Large intestine (tissue), 3 donors: ENCODE results near the gene SBNO1. TPM values are rescaled to one million over a fixed set of nuclear protein-coding genes. Genes with fewer than 3 reads are reported as not detected.

ENCODE experiments used
- DNase-seq, 2 donors: peaks; one replicate each; pipeline versions ENCODE4 v3.0.0 to v3.0.0-alpha.2; 2013
- H3K27ac ChIP-seq: one replicate; pipeline ENCODE4 v1.5.1; 2013; ENCODE audit warnings: low read length
- H3K27me3 ChIP-seq: 2 replicates; pipeline ENCODE4 v1.6.1; 2013; ENCODE audit warnings: low read length; ENCODE audit not compliant: control insufficient read depth, insufficient read depth
- H3K36me3 ChIP-seq: 2 replicates; pipeline ENCODE4 v1.6.1; 2013; ENCODE audit warnings: low read length; ENCODE audit not compliant: control insufficient read depth, insufficient read depth
- H3K4me1 ChIP-seq: one replicate; pipeline ENCODE4 v1.6.1; 2013; ENCODE audit warnings: low read length; ENCODE audit not compliant: control insufficient read depth, insufficient read depth
- H3K4me3 ChIP-seq: one replicate; pipeline ENCODE4 v1.5.1; 2013; ENCODE audit warnings: low read length
- H3K9me3 ChIP-seq: one replicate; pipeline ENCODE4 v1.6.1; 2013; ENCODE audit warnings: mild to moderate bottlenecking, low read depth, low read length, moderate library complexity; ENCODE audit not compliant: control insufficient read depth
- WGBS: methylation state at CpG from one replicate; pipeline ENCODE4 v1.1.5; 2013; ENCODE audit warnings: low lambda C conversion rate; ENCODE audit not compliant: insufficient coverage; 5-methylcytosine and 5-hydroxymethylcytosine counted together
- polyA plus RNA-seq: library from polyadenylated mRNA; unstranded; fragments of 120-200 nt; gene quantifications from one replicate; pipeline ENCODE4 v1.2.1, GENCODE V29; 2013

SBNO1 gene
- polyA plus RNA-seq, 1 donor: 18.8 TPM

DNA sequence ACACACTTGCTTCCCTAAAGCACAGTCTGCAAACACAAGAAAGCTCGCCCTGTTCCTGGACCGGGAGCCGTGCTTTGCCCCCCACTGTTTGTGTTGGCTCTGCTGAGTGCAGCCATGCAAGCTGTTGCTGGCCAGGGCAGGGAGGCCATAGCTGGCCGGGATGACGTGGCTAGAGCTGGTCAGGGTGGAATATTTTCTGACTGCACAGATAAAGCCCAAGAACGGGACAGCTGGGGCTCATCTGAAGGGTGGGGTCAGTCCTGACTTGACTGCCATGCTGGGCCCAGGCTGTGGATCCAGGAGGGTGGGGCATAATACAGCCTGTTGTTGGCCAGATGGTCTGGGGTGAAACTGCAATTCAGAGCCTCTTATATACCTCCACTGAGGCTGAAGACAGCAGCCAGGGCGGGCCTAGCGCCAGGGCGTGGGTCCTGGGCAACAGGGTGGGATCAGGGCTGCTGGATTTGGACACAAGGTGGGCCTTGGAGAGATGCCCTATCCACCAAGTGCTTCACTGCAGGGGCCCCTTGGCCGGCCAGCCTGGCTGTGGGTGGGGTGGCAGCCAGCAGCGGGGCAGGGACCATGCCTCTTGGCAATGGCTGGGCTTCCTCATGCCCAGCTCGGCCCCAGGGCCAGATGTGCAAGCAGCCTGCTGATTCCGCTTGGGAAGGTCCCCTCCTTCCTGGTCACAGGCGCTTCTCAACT lies 34.1 kb upstream of the SBNO1 start:
- peak in 1 of 2 donors; percentile 31 for DNase-seq
- H3K27ac ChIP-seq: no peak overlapping the region
- no peaks in the 10 kb centered on the region for H3K9me3 ChIP-seq

DNA sequence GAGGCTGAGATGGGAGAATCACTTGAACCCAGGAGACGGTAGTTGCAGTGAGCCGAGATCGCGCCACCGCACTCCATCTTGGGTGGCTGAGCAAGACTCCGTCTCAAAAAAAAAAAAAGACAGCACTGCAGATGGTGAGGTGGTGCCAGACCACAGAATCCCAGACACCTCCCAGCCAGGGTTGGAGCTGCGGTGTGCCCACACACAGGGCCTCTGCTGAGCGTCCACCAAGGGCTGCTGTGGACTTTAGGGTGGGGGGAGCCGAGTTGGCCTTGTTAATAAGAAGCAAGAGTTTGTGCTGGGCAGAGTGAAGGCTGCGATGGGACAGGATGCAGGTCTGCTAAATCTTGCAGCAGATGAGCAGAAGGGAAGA lies 33.5 kb upstream of the SBNO1 start:
- DNase-seq: no peak
- Histone ChIP-seq H3K4me1 (no peaks in the 10 kb centered on the region), H3K27me3 (no peaks in the 10 kb centered on the region), H3K27ac (no peak overlapping the region), H3K36me3 (peaks cover 70% of the 10 kb centered on the region), H3K9me3 (no peaks in the 10 kb centered on the region), H3K4me3 (no peak overlapping the region)
- no CpG with 5 or more reads among the region's 10 CpGs for WGBS

More for the DNA sequence above, 34.1 kb upstream of the SBNO1 start:
- Histone ChIP-seq H3K36me3 (peaks cover 70% of the 10 kb centered on the region), H3K27me3 (no peaks in the 10 kb centered on the region), H3K4me3 (no peak overlapping the region), H3K4me1 (no peaks in the 10 kb centered on the region)
- no CpG with 5 or more reads among the region's 14 CpGs for WGBS

DNA sequence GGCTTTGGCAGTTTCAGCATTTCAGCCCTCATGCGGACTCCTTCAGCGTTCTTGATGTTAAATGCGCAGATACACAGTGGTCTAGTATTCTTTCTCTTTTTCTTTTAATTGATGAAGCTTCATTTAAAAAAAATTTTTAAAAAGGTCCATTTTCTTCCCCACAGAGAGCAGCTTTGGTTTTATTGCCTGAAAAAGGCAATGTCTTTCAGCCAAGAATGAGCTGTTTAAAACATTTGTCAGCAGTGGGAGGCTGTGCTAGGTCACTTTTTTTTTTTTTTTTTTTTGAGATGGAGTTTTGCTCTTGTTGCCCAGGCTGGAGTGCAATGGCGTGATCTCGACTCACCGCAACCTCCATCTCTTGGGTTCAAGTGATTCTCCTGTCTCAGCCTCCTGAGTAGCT lies 32.8 kb upstream of the SBNO1 start:
- no peak overlapping the region for H3K27ac ChIP-seq
- no peaks in the 10 kb centered on the region for H3K27me3 ChIP-seq
- H3K9me3 ChIP-seq: no peaks in the 10 kb centered on the region
- H3K4me3 ChIP-seq: no peak overlapping the region
- WGBS: no CpG with 5 or more reads among the region's 6 CpGs
- no peak for DNase-seq
- H3K36me3 ChIP-seq: peaks cover 69% of the 10 kb centered on the region
- H3K4me1 ChIP-seq: no peaks in the 10 kb centered on the region

DNA sequence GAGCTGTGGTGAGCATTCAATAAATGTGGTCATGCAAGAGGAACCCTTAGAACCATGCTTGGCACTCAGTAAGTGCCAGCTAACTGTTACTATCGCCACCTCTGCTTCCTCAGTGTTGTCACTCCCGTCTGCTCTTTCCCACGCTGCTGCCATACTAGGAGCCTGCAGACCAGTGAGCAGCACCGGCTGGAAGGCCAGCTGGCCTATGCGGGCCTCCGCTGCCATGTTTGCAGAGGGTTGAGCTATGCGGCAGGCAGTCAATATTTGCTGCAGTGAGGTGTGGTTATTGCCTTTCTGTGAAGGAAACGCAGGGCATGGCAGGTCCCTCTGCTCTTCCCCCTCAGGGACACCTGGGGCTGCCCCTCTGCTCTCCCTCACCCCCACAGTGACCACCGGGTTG lies 32.3 kb upstream of the SBNO1 start:
- no CpG with 5 or more reads among the region's 9 CpGs for WGBS
- peak in 1 of 2 donors; percentile 43 for DNase-seq
- H3K27ac ChIP-seq: no peak overlapping the region

DNA sequence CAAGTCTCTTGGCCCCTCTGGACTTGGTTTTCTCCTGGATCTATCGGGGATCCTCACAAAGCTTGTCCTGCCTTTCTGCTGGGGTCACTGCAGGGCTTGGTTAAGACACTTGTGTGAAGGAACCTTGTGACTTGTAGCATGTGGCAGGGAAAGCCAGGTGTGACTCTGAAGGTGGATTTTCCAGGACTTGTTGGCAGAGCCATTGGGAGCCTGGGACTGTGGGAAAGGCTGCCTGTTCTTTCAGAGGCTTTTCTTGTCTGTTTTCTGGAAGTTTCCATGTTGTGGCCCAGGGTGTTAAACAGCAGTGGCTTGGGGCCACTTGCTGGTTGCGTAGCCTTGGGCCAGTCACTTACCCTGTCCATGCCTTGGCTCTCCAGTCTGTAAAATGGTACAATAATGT lies 31.9 kb upstream of the SBNO1 start:
- H3K4me3 ChIP-seq: no peak overlapping the region
- H3K4me1 ChIP-seq: no peaks in the 10 kb centered on the region
- no CpG with 5 or more reads among the region's 2 CpGs for WGBS
- DNase-seq: no peak
- no peaks in the 10 kb centered on the region for H3K27me3 ChIP-seq
- peaks cover 69% of the 10 kb centered on the region for H3K36me3 ChIP-seq
- H3K27ac ChIP-seq: no peak overlapping the region
- no peaks in the 10 kb centered on the region for H3K9me3 ChIP-seq

More for the DNA sequence above, 32.3 kb upstream of the SBNO1 start:
- Histone ChIP-seq H3K4me1 (no peaks in the 10 kb centered on the region), H3K27me3 (no peaks in the 10 kb centered on the region), H3K9me3 (no peaks in the 10 kb centered on the region), H3K4me3 (no peak overlapping the region), H3K36me3 (peaks cover 68% of the 10 kb centered on the region)

DNA sequence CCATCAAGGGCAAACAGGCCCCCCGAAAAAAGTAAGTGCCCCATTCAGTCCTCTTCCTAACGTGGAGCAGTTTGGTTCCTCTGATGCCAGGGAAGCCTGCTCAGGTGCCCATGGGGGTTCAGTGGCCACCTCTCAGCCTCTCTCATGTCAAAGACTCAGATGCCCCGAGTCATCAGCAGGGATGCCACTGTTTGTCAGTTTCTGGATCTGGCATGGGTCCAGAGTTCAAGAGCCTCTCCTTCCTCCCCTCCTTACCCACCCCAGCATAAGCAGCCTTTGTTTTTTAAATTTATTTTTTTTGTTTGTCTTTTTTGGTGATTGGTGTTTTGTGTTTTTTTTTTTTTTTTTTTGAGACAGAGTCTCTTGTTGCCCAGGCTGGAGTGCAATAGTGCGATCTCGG lies 30.6 kb upstream of the SBNO1 start:
- peaks cover 2% of the 10 kb centered on the region for H3K4me1 ChIP-seq
- no peak overlapping the region for H3K27ac ChIP-seq
- peaks cover 78% of the 10 kb centered on the region for H3K36me3 ChIP-seq
- no peaks in the 10 kb centered on the region for H3K27me3 ChIP-seq
- no peak overlapping the region for H3K4me3 ChIP-seq
- WGBS: no CpG with 5 or more reads among the region's 5 CpGs
- DNase-seq: no peak
- H3K9me3 ChIP-seq: no peaks in the 10 kb centered on the region

DNA sequence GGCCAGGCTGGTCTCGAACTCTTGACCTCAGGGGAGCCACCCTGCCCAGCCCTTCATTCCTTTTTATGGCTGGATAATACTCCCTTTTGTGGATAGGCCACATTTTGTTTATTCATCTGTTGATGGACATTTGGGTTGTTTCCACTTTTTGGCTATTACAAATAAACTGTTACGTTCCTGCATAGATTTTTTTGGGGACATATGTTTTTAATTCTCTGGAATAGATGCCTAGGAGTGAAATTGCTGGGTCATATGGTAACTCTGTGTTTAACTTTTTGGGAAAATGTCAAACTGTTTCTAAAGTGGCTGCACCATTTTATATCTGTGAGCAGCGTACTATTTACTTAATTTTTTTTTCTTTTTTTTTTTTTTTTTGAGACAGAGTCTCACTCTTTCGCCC lies 29.1 kb upstream of the SBNO1 start:
- WGBS: no CpG with 5 or more reads among the region's 4 CpGs
- Histone ChIP-seq H3K36me3 (peaks cover 68% of the 10 kb centered on the region), H3K4me1 (peaks cover 6% of the 10 kb centered on the region), H3K27me3 (no peaks in the 10 kb centered on the region), H3K4me3 (no peak overlapping the region), H3K9me3 (no peaks in the 10 kb centered on the region), H3K27ac (no peak overlapping the region)
- no peak for DNase-seq

DNA sequence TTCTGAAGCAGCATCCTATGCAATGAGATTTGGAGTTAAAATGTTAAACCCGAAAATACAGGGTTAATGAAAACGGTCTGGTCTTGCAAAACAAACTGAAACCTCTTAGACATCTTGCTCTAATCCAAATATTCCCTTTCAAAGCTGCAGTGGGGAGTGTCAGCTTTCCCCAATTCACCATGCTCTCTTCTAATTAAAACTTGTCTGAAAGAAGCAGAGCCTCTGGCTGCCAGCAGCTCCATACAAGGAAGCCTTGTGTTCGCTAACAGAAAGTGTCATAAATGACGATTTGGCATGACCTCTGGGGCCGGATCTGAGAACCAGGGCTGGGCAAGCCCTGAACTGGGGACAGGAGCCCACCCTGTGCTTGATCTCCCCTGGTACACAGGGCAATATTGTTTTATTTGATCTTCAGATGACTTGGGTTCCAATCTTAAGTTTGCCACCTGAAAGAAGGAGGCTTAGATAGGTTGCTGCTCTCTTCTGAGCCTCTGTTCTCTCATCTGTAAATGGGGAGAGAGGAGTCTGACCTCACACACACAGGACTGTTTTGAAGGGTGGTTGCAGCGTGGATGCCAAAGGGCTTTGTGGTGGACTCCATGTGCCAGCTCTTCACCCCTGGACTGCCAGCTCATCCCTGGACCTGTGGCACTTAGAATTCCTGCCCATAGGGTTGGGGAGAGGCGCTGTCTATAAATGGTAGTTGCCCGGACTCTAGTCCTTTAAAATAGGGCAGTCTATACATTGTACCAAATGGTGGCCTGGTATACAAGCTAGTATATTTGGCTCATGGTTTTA lies 27.1 kb upstream of the SBNO1 start:
- no peak overlapping the region for H3K27ac ChIP-seq
- no peak overlapping the region for H3K4me3 ChIP-seq
- peaks cover 13% of the 10 kb centered on the region for H3K4me1 ChIP-seq
- peaks cover 54% of the 10 kb centered on the region for H3K36me3 ChIP-seq
- 100% methylated on average over 1 of the region's 8 CpGs for WGBS
- no peaks in the 10 kb centered on the region for H3K27me3 ChIP-seq
- no peaks in the 10 kb centered on the region for H3K9me3 ChIP-seq
- DNase-seq: no peak

DNA sequence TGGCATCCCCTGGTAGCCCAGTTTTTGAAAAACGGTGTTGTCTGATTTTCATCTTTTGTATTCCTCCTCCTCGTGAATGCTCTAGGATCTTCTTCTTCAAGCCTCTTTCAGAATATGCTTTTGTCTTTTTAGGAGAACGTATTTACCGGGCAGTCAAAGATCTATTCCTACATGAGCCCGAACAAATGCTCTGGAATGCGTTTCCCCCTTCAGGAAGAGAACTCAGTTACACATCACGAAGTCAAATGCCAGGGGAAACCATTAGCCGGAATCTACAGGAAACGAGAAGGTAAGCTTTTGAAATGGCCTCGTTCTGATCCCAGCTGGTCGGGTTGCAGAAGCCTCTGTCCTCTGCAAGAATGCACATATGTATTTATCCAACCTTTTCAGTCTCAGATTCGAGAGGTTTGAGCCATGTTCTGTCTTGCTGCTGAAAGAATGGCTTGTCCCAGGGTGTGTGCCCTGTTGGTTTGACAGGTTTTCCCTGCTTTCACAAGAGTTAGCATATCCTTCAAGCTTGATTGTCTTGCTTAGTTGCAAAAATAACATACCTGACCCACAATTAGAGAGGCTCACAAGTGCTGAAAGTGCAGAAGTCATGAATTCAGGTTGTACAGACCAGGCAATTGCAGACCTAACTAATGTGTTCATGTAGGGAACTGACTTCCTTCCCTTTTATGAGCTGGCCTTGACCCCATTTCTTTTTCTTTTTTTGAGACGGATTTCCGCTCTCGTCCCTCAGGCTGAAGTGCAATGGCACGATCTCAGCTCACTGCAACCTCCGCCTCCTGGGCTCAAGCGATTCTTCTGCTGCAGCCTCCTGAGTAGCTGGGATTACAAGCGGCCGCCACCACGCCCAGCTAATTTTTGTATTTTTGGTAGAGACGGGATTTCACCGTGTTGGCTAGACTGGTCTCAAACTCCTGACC lies 26.1 kb upstream of the SBNO1 start:
- 100% methylated on average over 1 of the region's 23 CpGs for WGBS
- Histone ChIP-seq H3K4me1 (peaks cover 22% of the 10 kb centered on the region), H3K27ac (no peak overlapping the region), H3K4me3 (peak overlapping the region; percentile 78), H3K27me3 (no peaks in the 10 kb centered on the region), H3K9me3 (no peaks in the 10 kb centered on the region), H3K36me3 (peaks cover 44% of the 10 kb centered on the region)
- no peak for DNase-seq
